ENCODE results near the gene CALN1.

The CALN1 gene

GRCh38 chr7:72321637-72322036, 90.5 kb downstream of the CALN1 start:
- no peak for DNase-seq

DNA sequence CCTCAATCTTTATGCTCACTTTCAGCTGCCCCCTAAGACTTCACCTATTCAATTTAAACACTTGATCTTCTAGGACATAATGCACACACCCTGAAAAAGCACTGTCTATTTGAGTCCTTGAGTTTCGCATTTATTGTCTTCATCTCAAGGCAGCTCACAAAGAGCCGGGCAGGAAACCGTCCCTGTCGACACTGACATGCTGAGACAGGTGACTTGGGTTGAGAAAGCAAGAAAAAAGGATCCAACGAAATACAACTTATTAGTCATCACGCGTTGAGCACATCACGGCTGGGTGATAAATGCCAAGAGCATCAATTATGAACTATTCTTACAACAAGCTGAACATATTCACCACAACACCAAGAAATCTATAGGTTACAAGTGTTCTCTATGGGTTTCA, 91.1 kb downstream of the CALN1 start:
- no peak for DNase-seq

DNA sequence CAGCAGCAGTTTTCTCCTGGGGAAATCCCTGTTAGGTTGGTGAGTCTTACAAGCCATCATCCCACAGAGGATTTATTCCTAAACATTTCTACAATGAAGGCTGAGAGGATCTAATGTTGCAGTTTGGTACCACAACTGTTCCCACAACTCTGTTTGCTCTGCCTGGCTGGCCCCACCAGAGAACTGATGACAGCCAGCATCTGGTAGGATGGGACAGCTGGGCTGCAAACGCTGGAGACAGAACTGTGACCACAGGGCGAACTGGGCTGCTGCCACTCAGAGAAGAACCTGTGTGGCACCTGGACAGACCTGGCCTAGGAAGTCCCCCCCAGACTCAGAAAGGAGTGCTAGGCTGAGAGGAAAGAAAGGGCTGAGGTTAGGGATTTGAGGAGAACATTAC, 94.8 kb downstream of the CALN1 start:
- no peak for DNase-seq

GRCh38 chr7:72316148-72316547, 96.0 kb downstream of the CALN1 start:
- no peak for DNase-seq

DNA sequence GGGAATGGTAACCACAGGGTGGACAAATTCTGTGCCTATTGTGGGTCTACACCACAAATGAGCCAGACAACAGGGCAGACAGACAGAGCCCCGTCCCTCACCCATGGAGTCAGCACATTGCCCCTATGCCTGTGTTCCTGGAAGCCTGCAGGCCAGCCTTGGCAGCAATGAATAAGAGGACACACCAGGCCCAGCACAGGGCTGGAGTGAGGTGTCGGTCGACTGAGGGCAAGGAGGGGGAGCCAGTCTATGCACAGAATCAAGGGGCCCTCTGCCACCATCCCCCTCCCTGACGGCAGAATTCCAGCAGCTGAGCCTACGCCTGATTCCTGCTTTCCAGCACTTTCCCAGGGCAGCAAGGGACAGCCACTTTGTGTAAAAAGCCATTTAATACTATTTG, 98.2 kb downstream of the CALN1 start:
- DNase-seq: no peak

GRCh38 chr7:72310301-72310700, 101.8 kb downstream of the CALN1 start:
- DNase-seq: no peak

GRCh38 chr7:72309476-72309875, 102.7 kb downstream of the CALN1 start:
- DNase-seq: no peak

- no peak for DNase-seq
Measured at GRCh38 chr7:72308986-72309385, 103.2 kb downstream of the CALN1 start.

- no peak for DNase-seq
Measured at GRCh38 chr7:72307566-72307965, 104.6 kb downstream of the CALN1 start.

- no peak for DNase-seq
Measured at GRCh38 chr7:72298912-72299311, 113.2 kb downstream of the CALN1 start.

DNA sequence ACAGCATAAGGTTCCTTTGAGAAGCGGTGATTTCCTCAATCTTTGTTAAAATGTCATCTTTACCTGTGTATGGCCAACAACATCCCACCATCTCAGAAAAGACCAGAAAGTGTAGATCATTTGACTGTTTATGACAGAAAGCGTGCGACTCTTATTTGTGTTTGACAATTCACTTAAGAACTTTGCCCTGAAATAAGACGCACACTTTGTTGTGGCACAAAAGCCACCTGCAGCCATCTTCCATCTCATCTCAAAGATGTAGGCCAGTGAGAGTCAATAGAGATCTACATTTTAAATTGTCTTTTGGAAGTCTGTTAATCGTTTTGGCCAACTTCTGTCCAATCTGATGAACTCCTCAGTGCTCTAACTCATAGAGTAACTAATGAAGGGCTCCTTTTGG, 114.0 kb downstream of the CALN1 start:
- DNase-seq: no peak

- no peak for DNase-seq
Measured at GRCh38 chr7:72297636-72298035, 114.5 kb downstream of the CALN1 start.

GRCh38 chr7:72292794-72293193, 119.3 kb downstream of the CALN1 start:
- peak in 1 of 2 donors; percentile 88 for DNase-seq

GRCh38 chr7:72292118-72292517, 120.0 kb downstream of the CALN1 start:
- DNase-seq: no peak

DNA sequence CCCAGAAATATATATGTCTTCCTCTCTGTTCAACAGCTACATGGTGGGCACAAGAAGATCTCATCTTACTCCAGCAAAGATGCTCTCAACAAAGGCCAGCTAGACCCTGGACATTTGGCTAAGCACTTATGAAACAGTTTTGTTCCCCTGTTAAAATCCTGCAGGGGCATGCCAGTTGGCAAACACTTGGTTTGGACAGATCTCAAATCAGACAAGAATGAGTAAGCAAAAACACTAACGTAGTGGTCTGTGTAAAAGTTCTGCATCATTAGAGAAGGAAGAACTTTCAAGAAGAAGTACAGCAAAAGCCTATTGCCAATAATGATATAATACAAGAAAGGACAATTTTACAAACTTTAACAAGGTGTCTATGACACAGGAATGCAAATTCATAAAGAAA, 125.6 kb downstream of the CALN1 start:
- peak in 1 of 2 donors; percentile 29 for DNase-seq

DNA sequence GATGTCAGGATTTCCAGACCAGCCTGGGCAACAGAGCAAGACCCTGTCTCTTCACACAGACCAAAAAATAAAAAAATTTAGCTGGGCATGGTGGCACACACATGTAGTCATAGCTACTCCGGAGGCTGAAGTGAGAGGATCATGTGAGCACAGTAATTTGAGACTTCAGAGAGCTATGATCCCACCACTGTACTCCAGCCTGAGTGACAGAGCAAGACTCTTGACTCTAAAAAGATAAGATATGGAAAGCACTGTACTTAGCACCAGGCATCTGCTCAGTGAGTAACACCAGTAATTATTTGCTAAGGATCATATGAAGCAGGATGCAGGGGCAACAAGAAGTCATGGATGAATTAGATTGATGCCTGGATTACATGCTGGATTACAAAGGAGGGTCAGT, 128.8 kb downstream of the CALN1 start:
- no peak for DNase-seq

GRCh38 chr7:72281308-72281707, 130.8 kb downstream of the CALN1 start:
- no peak for DNase-seq

GRCh38 chr7:72279203-72279602, 132.9 kb downstream of the CALN1 start:
- no peak for DNase-seq

GRCh38 chr7:72278550-72278949, 133.6 kb downstream of the CALN1 start:
- DNase-seq: no peak

DNA sequence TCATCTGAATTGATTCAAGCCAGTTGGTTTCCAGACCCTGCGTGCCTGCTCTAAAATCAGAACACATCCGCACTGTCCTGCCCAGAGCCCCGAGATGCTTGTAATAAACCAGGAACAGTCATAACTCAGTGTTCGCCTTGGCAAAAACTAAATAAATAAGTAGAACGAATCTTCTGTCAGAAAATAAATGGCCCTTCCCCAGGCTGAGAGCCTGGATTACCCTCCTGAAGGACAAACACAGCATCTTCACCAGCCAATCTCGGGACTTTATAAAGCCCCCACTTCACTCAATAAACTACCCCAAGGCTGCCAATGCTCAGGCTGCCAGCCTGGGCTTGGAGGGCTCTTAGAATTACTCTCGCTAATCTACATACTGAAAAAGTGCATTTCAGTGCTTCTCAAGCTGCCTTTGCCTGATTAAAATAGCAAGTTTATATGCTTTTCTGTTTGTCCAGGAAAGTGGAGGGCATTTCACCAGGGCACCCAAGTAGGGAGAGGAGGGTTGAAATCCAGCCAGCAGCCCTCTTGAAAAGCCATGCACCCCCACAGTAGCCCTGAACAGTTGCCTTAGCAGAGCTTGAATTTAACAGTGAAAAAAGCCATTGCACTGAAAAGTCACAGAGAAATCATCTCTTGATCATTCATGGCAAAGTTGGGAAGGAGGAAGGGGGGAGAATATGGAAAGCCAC, 136.6 kb downstream of the CALN1 start:
- DNase-seq: no peak

GRCh38 chr7:72272479-72272878, 139.7 kb downstream of the CALN1 start:
- no peak for DNase-seq

GRCh38 chr7:72268796-72269195, 143.3 kb downstream of the CALN1 start:
- DNase-seq: no peak

GRCh38 chr7:72268090-72268489, 144.0 kb downstream of the CALN1 start:
- DNase-seq: no peak

DNA sequence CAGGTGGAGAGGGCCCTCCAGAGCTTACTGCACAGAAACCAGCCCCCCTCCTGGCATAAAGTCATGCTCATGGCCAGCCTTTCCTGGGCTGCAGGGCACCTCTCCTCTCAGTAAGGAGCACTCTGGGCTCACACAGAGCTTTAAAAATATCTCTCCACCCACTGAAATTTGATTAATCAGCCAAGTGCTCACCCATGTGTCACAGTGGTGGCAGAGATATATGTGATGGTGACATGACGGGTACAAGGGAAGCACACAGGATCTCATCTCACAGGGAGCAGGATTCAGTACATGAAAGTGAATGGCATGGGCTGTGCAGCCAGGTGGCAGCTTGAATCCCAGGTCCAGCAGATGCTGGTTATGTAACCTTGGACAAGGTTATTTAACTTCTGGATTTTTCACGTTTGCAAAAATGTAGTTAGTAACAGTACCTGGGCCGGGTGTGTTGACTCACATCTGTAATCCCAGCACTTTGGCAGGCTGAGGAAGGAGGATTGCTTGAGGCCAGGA, 144.8 kb downstream of the CALN1 start:
- DNase-seq: no peak

GRCh38 chr7:72266771-72267170, 145.4 kb downstream of the CALN1 start:
- DNase-seq: no peak

Data from bone marrow (tissue), 2 donors.